ENCODE measurements around the gene HIP1. TPM values are rescaled to one million over a fixed set of nuclear protein-coding genes. Genes with fewer than 3 reads are reported as not detected.

Gene HIP1
- total RNA-seq, 1 experiment from 2014 or later, result 5.3 TPM

GRCh38 chr7:75743455-75743859 is 4.7 kb upstream of the HIP1 start:
- no peak overlapping the region for H3K9ac ChIP-seq (ENCODE audit: low read length)
- H4K20me1 ChIP-seq (ENCODE audit: low read length), result no peaks in the 10 kb centered on the region
- TF ChIP-seq EZH2 (IDR thresholded peaks at IDR 0.05; ENCODE audit: low read length, unreplicated experiment), result no peak
- no peak for TF ChIP-seq EZH2phosphoT487 (IDR thresholded peaks at IDR 0.05; ENCODE audit: borderline replicate concordance, low read length)
- no peaks in the 10 kb centered on the region for H3K36me3 ChIP-seq (ENCODE audit: low read depth, low read length)
- ChIA-PET CTCF (no interaction called here), POLR2A (ENCODE audit: unreplicated experiment) (no interaction called here)
- H2AFZ ChIP-seq (ENCODE audit: low read length), result no peak overlapping the region
- H3K79me2 ChIP-seq (ENCODE audit: low read length), result no peaks in the 10 kb centered on the region
- no peak overlapping the region for H3K27ac ChIP-seq (ENCODE audit: low read length)
- H3K4me3 ChIP-seq (ENCODE audit: low read length), result no peak overlapping the region
- no peaks in the 10 kb centered on the region for H3K9me2 ChIP-seq (replicated peaks; ENCODE audit: low read length)
- no peaks in the 10 kb centered on the region for H3K27me3 ChIP-seq (ENCODE audit: low read length)
- intact Hi-C loops (cut with micrococcal nuclease), result no loop called here
- no peaks in the 10 kb centered on the region for H3K9me3 ChIP-seq (ENCODE audit: low read length)
- ATAC-seq (no peak), DNase-seq (no peak)
- no TSS peak for BruUV-seq (replicated peaks)
- no peak overlapping the region for H3K4me2 ChIP-seq (ENCODE audit: low read length)
- H3K4me1 ChIP-seq (ENCODE audit: insufficient read depth, low read length), result no peaks in the 10 kb centered on the region
- H3F3A ChIP-seq (ENCODE audit: low read length, unreplicated experiment), result no peaks in the 10 kb centered on the region

- ChIA-PET CTCF (no interaction called here), POLR2A (ENCODE audit: unreplicated experiment) (no interaction called here)
- Histone ChIP-seq H3K4me2 (ENCODE audit: low read length) (no peak overlapping the region), H3K27me3 (ENCODE audit: low read length) (no peaks in the 10 kb centered on the region), H3K27ac (ENCODE audit: low read length) (no peak overlapping the region), H3K9ac (ENCODE audit: low read length) (no peak overlapping the region), H3K79me2 (ENCODE audit: low read length) (no peaks in the 10 kb centered on the region), H3K9me3 (ENCODE audit: low read length) (no peaks in the 10 kb centered on the region), H4K20me1 (ENCODE audit: low read length) (no peaks in the 10 kb centered on the region), H3K4me1 (ENCODE audit: insufficient read depth, low read length) (no peaks in the 10 kb centered on the region), H3F3A (ENCODE audit: low read length, unreplicated experiment) (no peaks in the 10 kb centered on the region), H3K36me3 (ENCODE audit: low read depth, low read length) (no peaks in the 10 kb centered on the region), H3K9me2 (replicated peaks; ENCODE audit: low read length) (no peaks in the 10 kb centered on the region), H3K4me3 (ENCODE audit: low read length) (no peak overlapping the region), H2AFZ (ENCODE audit: low read length) (no peak overlapping the region)
- DNase-seq, result no peak
- no TSS peak for BruUV-seq (replicated peaks)
- no peak for ATAC-seq
- intact Hi-C loops (cut with micrococcal nuclease), result no loop called here
- TF ChIP-seq CTCF (conservative IDR thresholded peaks at IDR 0.05; ENCODE audit: low read depth, low read length) (no peak), EZH2 (IDR thresholded peaks at IDR 0.05; ENCODE audit: low read length, unreplicated experiment) (no peak), EZH2phosphoT487 (IDR thresholded peaks at IDR 0.05; ENCODE audit: borderline replicate concordance, low read length) (no peak)
Observed at GRCh38 chr7:75740846-75741497, 2.2 kb upstream of the HIP1 start.

- Histone ChIP-seq H3K9me2 (replicated peaks; ENCODE audit: low read length) (no peaks in the 10 kb centered on the region), H3K27me3 (ENCODE audit: low read length) (no peaks in the 10 kb centered on the region), H4K20me1 (ENCODE audit: low read length) (no peaks in the 10 kb centered on the region), H3F3A (ENCODE audit: low read length, unreplicated experiment) (no peaks in the 10 kb centered on the region), H3K4me3 (ENCODE audit: low read length) (peak overlapping the region; percentile 95), H3K27ac (ENCODE audit: low read length) (peak overlapping the region; percentile 14; the same call in 1 of the 2 replicates), H3K4me1 (ENCODE audit: insufficient read depth, low read length) (no peaks in the 10 kb centered on the region), H3K9me3 (ENCODE audit: low read length) (no peaks in the 10 kb centered on the region), H3K4me2 (ENCODE audit: low read length) (peak overlapping the region; percentile 94), H3K36me3 (ENCODE audit: low read depth, low read length) (no peaks in the 10 kb centered on the region), H3K79me2 (ENCODE audit: low read length) (no peaks in the 10 kb centered on the region), H3K9ac (ENCODE audit: low read length) (peak overlapping the region; percentile 66), H2AFZ (ENCODE audit: low read length) (peak overlapping the region; percentile 98)
- CTCF ChIA-PET, result interaction anchor here (1.8 kb wide), 1 partner anchor 22 kb away, joined by 6 read pairs; no protein-coding TSS in a partner anchor
- no peak for TF ChIP-seq CTCF (conservative IDR thresholded peaks at IDR 0.05; ENCODE audit: low read depth, low read length)
- no peak for TF ChIP-seq EZH2 (IDR thresholded peaks at IDR 0.05; ENCODE audit: low read length, unreplicated experiment)
- TF ChIP-seq EZH2phosphoT487 (IDR thresholded peaks at IDR 0.05; ENCODE audit: borderline replicate concordance, low read length), result no peak
- ATAC-seq (no peak), DNase-seq (peak; percentile 49)
- no TSS peak for BruUV-seq (replicated peaks)
- intact Hi-C loops (cut with micrococcal nuclease), result loop anchor here (10.0 kb wide), 1 partner anchor 65 kb away; no protein-coding TSS in a partner anchor
- POLR2A ChIA-PET (ENCODE audit: unreplicated experiment), result interaction anchor here (0.5 kb wide), 1 partner anchor 174 kb away, joined by 3 read pairs; no protein-coding TSS in a partner anchor
Observed at GRCh38 chr7:75739796-75740672, 1.3 kb upstream of the HIP1 start.

Measured in PC-3 (cell line).